Measurements from ENCODE around the gene PRADC1.

GRCh38 chr2:73212448-73213176, 20.4 kb downstream of the PRADC1 start:
- TF ChIP-seq POLR2A (IDR thresholded peaks at IDR 0.05; ENCODE audit: low read depth, low read length) (no peak), POLR2AphosphoS5 (IDR thresholded peaks at IDR 0.05; ENCODE audit: low read depth, low read length) (no peak)

All from GM12892 (cell line).